T47D (cell line): ENCODE results near the gene EVX2.

Experiments used
- DNase-seq, 2 experiments: peaks; one replicate each; pipeline versions ENCODE4 v3.0.0 to v3.0.0-alpha.2; 2011 to 2012; ENCODE audit warnings: low read depth in 1 of 2, low spot score in 1 of 2
- JUND ChIP-seq: IDR thresholded peaks from 2 replicates; pipeline ENCODE4 v1.6.1; 2012; ENCODE audit warnings: low read depth
- in situ Hi-C: cut with HindIII; loops from 2 replicates; pipeline ENCODE4 v1.10.0; 2016; ENCODE audit warnings: low sequenced_read_pairs, low pct_unique_long_range_greater_than_20kb

Gene EVX2

GRCh38 chr2:176087330-176088047 is 3.7 kb upstream of the EVX2 start:
- no peak for TF ChIP-seq JUND
- in situ Hi-C loops = no loop called here
- DNase-seq = no peak

DNA sequence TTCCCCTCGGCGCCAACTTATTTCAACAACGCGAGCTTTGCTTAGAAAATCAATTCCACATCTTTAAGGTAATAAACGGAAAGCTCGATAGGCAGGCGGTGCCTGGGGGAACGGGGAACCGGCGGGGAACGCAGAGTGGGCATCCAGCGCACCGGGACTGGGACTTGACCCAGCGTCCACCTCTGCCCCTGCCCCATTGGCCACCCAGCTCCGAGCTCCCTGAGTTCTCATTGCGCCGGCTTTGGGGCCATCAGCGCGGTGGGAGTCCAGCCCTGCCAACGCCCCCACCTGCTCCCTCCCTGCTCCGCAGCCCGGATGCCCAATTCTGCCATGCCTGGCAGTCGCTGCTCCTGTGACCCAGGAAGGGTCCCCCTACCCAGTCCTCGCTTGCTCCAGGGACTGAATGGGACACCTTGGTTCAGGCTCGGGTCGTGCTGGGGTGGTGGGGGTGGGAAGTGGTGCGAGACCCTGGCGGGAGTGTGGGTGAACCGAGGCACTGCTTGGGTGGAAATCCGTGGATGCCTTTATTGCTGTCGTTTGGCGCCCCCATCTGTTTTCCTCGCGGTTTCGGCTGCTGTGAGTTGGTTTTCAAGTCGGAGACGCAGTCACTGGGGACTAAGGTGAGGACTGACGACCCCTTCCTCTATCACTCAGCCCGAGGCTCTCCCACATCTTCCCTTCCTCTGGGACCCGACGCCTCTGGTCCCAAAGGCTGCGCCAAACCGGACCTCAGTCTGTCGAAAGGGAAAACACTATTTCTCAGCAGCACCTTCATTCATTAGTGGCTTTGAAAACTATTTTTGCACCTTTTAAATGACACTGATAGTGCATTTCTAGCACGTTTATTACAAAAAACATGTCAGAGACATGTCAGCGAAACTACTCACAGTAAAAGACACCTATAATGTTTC is 2.4 kb upstream of the EVX2 start:
- peak; percentile 59 to 83 for DNase-seq
- no peak for TF ChIP-seq JUND
- in situ Hi-C loops = no loop called here

DNA sequence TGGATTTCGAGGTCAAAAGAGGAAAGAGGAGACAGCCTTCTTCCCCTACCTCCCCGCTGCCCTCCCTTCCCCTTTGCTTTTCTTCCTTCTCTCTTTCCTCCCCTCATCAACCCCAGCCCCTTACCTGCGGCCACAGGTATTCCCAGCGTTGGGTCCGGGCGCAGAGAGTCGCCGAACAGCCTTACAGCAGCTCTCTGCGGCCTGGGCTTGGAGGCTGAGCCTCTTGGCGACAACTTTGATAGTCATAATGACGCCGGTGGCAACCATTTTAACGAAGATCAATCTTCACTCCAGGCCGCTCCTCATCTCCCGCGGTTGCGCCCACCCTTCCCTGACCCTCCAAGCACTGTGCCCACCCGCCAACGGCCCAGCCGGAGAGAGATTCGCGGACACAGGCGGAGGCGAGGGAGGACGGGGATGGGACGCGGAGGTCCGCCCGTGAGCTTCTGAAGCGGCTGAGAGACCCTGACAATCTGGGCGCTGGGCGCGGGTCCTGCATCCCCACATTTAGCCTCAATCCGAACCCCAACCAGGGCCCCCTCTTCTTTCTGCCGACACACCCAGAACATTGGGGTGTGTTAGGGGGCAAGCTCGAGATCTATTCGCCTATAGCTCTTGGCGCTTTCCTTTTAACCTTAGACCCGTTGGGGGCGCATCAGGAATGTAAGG is 1.5 kb upstream of the EVX2 start:
- in situ Hi-C loops = no loop called here
- no peak for TF ChIP-seq JUND
- no peak for DNase-seq

DNA sequence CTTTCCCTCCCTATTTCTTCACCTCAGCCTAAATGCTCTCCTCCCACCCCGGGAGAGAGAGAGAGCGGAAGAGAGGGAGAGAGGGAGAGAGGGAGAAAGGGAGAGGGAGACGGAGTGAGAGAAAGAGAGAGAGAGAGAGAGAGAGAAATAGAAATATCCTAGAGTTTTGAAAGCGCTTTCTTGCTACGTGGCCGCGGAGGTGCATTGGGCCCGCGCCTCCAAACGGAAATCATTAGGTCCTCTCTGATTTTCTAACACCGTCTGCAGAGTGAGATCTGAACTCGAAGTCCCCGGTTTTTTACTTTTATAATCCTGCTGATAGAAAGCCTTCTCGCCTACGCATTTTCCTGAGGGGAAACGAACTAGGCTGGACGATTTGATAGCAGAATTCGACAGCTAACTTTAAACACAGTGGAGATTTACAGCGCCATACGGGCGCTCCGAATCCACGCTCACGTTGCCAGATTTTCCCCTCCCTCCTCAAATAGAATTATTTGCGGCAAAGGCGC is 903 bp upstream of the EVX2 start:
- no peak for TF ChIP-seq JUND
- DNase-seq = no peak
- in situ Hi-C loops = no loop called here

DNA sequence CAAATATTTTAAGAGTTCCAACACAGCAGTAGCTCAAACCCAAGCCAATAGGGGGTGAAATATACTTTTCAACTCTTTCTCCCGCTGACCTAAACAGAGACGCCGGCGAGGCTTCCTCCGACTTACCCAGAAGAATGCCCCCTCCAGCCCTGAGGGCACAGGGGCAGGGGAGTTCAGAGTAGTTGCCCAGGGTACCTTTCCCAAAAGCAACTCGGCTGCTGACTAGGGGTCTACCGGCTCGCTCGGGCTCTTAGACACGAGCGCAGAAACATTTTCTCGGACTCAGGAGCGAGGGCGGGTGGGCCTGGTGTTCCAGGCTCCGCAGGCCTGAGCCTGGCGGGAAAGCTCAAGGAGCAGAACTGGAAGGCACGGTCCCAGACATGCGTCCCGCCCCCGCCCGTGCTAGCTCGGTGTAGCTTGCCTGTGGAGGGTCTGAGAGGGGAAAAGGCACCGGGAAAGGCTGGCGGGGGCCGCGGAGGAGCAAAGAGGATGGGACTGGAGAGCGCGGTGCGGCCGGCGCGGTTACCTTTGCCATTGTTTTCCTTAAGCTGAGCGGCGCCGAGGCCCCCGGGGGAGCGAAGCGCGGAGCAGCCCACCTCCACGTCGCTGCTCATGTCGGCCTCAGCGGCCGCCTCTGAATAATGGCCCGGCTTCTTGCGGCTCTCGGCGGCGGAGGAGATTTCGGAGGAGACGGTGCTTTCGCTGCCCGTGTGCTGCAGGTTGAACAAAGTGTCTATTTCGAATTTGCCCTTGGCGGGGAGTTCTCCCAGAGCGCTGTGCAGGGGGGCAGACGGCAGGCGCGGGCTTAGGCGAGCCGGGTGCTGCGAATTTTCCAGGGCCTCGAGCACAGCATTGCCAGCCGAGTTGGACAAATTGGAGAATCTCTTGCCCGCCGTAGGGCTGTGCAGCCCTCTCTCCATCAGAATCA is 674 bp downstream of the EVX2 start:
- no peak for DNase-seq
- in situ Hi-C loops = no loop called here

GRCh38 chr2:176082525-176082823 is 1.3 kb downstream of the EVX2 start:
- DNase-seq = no peak
- TF ChIP-seq JUND = no peak
- in situ Hi-C loops = no loop called here

More for the DNA sequence above, 674 bp downstream of the EVX2 start:
- TF ChIP-seq JUND = no peak

DNA sequence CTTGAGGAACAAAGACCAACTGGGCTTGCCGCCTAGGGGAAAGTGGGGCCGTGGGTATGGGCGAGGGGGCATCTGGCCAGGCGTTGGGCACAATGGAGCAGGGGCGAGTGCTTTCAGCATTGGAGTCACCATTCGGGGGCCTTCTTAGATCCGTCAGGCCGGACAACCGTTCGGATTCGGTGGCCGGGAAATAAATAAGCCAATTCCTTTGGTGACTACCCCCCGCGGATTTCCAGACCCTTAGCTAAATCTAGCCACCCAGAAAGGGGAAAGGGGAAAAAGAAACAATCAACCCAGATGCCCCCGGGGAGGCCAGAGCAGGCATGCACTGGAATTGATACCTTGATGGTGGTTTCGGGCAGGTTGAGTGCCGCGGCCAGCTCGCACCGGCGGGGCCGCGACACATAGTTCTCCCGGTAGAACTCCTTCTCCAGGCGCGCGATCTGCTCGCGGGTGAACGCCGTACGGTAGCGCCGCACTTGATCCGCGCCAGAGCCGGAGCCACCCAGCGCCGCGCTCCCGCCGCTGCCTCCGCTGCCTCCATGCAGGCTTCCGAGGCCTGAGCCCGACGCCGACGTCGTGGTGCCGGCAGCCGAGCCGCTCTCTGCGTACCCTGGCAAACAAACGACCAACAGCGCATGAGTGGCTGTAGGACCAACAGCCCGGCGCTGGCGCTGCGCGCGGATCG is 1.8 kb downstream of the EVX2 start:
- no peak for DNase-seq
- in situ Hi-C loops = no loop called here
- TF ChIP-seq JUND = no peak

GRCh38 chr2:176081376-176081836 is 2.4 kb downstream of the EVX2 start:
- no peak for TF ChIP-seq JUND
- DNase-seq = no peak
- in situ Hi-C loops = no loop called here

- in situ Hi-C loops = no loop called here
- DNase-seq = no peak
- no peak for TF ChIP-seq JUND
These were observed 3.0 kb downstream of the EVX2 start for GRCh38 chr2:176080540-176081375.

DNA sequence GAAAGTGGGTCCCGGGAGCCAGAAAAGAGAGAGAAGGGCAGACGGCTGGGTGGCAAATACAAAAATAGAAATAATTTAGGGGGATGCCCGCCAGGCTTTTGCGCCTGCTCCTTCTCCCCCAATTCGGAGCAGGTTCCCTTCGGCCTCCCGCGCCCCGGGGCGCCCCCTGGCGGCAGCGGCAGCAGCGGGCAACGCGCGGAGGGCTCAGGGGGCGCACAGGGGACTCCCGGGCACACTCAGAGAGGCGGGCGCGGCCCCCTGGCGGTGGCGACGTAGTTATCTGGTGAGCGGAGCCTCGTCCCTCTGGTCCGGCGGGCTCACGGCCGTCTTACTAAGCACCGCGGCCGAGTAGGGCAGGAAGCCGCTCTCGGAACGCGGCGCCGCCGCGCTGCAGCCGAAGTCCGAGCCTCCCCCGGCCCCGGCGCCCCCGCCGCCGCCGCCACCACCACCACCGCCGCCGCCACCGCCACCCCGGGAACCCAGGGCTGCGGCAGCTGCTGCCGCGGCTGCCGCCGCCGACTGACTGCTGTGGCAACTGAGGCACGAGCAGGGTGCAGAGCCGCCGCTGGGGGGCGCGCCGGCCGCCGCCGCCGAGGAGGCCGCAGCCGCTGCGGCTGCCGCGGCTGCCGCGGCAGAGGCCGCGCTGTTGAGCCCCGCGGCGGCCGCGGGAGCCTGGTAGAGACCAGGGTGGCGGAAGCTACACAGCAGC is 3.8 kb downstream of the EVX2 start:
- no peak for TF ChIP-seq JUND
- no peak for DNase-seq
- in situ Hi-C loops = no loop called here
